Measurements from ENCODE around the gene CHAT.

DNA sequence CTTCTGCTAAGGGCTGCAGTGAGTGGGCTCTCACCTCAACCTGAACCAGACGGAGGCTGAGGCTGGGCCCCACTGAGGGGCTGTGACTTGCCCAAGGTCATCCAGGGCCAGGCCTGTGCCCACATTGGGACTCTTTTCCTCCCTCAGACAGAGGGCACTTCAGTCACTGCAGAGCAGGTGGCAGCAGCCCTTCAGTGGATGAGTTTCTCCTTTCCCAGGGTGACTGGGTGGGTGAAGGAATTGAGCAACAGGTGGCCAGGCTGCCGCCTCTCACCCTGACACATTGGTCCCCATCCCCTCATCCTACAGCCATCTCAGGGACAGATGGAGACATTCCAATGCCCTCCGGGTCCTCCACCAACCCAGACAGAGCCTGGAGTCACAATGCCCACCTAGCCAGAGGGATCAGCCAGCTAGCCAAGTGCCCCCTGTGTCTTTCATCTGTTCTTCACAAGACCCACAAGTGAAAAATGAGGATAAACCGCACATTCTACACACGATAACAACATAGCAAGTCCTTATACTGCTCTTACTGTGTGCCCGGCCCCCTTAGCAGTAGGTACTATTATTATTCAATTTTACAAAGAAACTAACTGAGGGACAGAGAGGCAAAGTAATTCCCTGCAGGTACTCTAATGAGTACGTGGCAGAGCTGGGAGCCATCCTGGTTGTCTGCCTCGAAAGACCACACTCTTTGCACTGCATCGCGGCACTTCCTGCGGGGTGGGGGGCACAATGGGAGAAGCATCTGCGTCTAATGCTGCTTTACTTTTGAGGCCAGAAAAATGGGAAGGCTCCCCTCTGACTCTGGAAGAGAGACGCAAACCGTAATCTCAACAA is 5.5 kb upstream of the CHAT start:
- no peak for TF ChIP-seq SP2 (CRISPR knock-in tag; IDR thresholded peaks at IDR 0.05)
- TF ChIP-seq MATR3 (CRISPR knock-in tag; IDR thresholded peaks at IDR 0.05) = no peak
- TF ChIP-seq, protein P1, sequence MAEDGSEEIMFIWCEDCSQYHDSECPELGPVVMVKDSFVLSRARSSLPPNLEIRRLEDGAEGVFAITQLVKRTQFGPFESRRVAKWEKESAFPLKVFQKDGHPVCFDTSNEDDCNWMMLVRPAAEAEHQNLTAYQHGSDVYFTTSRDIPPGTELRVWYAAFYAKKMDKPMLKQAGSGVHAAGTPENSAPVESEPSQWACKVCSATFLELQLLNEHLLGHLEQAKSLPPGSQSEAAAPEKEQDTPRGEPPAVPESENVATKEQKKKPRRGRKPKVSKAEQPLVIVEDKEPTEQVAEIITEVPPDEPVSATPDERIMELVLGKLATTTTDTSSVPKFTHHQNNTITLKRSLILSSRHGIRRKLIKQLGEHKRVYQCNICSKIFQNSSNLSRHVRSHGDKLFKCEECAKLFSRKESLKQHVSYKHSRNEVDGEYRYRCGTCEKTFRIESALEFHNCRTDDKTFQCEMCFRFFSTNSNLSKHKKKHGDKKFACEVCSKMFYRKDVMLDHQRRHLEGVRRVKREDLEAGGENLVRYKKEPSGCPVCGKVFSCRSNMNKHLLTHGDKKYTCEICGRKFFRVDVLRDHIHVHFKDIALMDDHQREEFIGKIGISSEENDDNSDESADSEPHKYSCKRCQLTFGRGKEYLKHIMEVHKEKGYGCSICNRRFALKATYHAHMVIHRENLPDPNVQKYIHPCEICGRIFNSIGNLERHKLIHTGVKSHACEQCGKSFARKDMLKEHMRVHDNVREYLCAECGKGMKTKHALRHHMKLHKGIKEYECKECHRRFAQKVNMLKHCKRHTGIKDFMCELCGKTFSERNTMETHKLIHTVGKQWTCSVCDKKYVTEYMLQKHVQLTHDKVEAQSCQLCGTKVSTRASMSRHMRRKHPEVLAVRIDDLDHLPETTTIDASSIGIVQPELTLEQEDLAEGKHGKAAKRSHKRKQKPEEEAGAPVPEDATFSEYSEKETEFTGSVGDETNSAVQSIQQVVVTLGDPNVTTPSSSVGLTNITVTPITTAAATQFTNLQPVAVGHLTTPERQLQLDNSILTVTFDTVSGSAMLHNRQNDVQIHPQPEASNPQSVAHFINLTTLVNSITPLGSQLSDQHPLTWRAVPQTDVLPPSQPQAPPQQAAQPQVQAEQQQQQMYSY (CRISPR knock-in tag; IDR thresholded peaks at IDR 0.05) = no peak
- no peak for TF ChIP-seq BCL6 (CRISPR knock-in tag; IDR thresholded peaks at IDR 0.05)
- no peak for TF ChIP-seq POLR2AphosphoS5 (IDR thresholded peaks at IDR 0.05; ENCODE audit: low read depth, low read length)
- TF ChIP-seq, protein P2, sequence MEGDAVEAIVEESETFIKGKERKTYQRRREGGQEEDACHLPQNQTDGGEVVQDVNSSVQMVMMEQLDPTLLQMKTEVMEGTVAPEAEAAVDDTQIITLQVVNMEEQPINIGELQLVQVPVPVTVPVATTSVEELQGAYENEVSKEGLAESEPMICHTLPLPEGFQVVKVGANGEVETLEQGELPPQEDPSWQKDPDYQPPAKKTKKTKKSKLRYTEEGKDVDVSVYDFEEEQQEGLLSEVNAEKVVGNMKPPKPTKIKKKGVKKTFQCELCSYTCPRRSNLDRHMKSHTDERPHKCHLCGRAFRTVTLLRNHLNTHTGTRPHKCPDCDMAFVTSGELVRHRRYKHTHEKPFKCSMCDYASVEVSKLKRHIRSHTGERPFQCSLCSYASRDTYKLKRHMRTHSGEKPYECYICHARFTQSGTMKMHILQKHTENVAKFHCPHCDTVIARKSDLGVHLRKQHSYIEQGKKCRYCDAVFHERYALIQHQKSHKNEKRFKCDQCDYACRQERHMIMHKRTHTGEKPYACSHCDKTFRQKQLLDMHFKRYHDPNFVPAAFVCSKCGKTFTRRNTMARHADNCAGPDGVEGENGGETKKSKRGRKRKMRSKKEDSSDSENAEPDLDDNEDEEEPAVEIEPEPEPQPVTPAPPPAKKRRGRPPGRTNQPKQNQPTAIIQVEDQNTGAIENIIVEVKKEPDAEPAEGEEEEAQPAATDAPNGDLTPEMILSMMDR (CRISPR knock-in tag; IDR thresholded peaks at IDR 0.05) = no peak
- no peak for TF ChIP-seq CHCHD3 (CRISPR knock-in tag; IDR thresholded peaks at IDR 0.05)

Measured in HepG2 (cell line).